GM19324 (cell line): ENCODE data around the gene TRAF2.
"Not testable (repeated sequence)": the region's sequence is repeated elsewhere in the genome, so short reads cannot be mapped to it uniquely, and the experiment has no call there.

ENCODE experiments used
- ATAC-seq: cut with Tn5 transposase; IDR thresholded peaks from one replicate; pipeline ENCODE4 v1.9.1; 2021; ENCODE audit warnings: mild to moderate bottlenecking, moderate library complexity; ENCODE audit not compliant: unreplicated experiment, low FRiP score

The TRAF2 gene

DNA sequence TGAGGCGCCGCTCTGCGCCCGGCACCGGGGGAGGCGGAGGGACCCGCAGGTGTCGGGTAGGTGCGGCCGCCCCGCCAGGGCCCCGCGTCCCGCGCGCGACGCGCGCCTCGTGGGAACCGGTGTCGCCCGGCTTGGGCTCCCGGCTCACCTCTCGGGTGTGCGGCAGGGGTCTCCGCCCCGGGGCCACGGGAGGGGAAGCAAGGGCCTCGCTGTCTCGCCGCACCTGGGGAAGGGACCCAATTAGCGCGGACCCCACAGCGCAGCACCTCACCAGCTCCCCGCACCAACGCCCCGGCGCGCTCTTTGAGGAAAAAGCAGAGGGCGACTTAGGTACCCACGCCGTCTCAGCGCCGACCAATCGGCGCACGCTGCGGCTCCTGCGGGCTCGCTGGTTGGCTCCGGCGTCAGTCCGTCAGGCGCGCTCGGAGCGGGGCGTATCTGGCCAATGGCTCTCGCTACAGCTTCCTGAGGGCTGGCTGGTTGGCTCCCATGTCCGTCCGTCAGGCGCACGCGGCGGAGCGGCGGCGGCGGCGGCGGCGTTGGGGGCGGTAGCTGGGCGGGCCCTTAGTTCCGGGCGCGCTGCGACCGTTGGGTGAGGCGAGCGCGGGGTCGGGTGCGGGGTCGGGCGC lies at the start of gene TRAF2:
Gene TRAF2, plus strand, starts transcription at position 567 of the 629 bp plus-strand sequence. CDS start 12,225 bp downstream, outside the sequence.
- peak; percentile 91 for ATAC-seq

DNA sequence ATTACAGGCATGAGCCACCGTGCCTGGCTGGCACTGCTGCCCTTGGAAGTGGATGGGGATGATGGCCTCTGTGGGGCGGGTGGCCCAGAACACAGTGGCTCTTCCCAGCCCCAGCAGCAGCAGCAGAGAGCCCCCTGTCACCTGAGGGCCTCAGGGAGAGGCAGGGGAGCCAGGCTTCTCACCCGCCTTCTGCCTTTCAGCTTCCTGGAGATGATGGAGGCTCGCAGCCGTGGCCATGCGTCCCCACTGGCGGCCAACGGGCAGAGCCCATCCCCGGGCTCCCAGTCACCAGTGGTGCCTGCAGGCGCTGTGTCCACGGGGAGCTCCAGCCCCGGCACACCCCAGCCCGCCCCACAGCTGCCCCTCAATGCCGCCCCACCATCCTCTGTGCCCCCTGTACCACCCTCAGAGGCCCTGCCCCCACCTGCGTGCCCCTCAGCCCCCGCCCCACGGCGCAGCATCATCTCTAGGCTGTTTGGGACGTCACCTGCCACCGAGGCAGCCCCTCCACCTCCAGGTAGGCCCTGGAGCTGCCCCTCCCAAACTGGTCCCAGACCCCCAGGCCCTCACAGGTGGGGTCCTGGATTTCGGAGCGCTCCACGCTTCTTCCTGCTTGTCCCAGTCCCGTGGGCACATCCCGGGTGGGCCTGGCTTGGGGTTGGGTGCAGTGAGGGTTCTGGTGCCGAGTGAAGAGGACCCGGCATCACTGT lies 49.0 kb upstream of the TRAF2 start:
- ATAC-seq, result no peak

- not testable (repeated sequence) for ATAC-seq
Measured at GRCh38 chr9:136837856-136838277, 48.4 kb upstream of the TRAF2 start.

GRCh38 chr9:136838314-136839228 lies 47.7 kb upstream of the TRAF2 start:
- no peak for ATAC-seq

- no peak for ATAC-seq
Measured at GRCh38 chr9:136839229-136840139, 46.8 kb upstream of the TRAF2 start.

DNA sequence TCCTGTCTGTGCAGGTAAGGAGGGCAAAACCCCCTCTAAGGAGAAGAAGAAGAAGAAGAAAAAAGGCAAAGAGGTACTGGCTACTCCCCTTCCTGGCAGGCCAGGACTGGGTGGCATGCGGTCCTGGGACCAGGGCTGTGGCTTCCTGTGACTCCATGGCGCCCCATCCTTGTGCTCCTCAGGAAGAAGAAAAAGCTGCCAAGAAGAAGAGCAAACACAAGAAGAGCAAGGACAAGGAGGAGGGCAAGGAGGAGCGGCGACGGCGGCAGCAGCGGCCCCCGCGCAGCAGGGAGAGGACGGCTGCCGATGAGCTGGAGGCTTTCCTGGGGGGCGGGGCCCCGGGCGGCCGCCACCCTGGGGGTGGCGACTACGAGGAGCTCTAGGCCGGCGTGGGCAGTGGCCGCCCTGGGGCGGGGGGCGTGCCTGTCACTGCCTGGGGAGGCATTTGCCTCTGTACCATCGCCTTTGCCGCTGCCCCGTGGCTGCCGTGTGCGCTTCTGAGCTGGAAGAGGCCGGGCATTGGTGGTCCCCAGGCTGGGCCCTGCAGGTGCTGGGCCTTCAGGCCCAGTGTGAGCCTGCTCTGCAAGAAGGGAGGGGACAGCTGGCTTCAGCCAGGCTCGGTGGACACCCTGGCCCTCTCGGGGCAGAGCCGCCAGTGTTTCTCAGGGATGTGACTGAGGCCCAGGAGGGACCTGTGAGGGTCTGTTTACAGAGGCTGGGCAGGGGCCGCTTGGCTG lies 46.0 kb upstream of the TRAF2 start:
- ATAC-seq, result no peak

DNA sequence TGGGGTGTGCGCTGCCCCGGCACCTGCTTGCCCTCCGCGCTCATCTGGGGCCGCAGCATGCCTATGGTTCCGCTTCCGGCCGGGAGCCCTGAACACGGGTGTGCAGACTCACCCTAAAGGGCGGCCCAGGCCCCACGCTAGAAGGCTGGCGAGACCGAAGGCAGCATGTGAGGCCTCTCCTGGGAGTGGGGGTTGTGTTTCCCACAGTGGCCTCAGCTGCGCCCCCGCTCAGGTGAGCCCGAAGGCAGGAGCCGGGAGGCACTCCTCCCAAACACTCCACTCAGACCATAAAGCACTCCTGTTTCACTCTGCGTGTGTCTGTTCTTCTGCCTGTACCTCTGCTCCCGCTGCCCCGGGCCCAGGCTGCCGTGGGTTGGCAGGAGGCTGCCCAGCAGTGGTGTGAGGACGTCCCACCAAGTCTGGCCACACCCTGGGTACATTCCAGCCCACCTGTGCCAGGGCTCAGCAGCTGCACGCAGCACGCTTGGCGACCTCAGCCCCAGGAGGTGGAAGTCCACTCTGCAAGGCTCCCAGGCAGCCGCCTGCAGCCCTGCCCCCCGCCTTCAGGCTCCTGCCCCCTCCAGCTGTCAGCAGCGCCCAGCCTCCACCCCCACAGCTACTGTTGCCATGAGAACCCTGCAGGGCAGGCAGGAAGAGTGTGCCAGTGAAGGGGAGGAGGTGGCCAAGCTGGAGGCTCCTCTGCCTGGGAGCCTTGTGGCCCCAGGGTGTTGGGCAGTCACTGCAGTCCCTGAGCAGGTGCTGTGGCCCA lies 45.3 kb upstream of the TRAF2 start:
- no peak for ATAC-seq

DNA sequence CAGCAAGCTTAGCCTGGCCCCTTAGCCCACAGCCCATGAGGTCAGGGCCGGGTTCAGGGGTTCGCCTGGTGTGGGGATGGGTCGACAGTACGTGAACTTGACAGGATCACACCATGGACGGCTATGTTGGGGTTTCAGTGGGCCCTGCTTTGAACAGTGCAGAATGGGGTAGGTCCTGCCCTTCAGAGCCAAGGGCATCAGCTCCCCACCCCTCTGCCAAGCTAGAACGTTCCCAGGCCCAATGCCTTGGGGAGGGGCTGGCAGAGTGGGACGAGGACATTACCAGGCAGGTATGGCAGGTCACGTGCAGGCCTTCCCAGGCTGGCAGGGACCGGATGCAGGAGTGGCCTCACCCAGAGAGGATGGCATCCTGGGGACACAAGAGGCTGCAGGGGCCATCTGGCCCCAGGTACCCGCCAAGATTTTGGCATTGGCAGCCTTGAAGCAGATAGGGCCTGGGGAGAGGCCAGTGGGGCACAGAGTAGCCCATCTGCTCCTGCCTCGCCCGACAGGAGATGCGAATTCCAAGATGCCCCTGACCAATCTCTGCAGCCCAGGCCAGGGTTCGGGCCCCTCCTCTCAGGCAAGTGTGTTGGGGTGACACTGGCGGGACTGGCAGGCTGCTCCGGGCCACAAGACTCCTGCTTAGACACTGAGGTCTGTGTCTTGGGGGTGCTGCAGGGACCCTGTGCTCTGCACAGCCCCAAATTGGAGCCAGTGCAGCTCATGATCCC lies 44.5 kb upstream of the TRAF2 start:
- not testable (repeated sequence) for ATAC-seq

- peak; percentile 38 for ATAC-seq
Measured at GRCh38 chr9:136842380-136842948, 43.9 kb upstream of the TRAF2 start, which contains the start of gene AJM1. Gene AJM1, plus strand, starts transcription at chr9:136842478. Its CDS starts 1,937 bp downstream, at chr9:136844415.

- not testable (repeated sequence) for ATAC-seq
Measured at GRCh38 chr9:136843159-136843800, 43.0 kb upstream of the TRAF2 start.

GRCh38 chr9:136843801-136844740 lies 42.2 kb upstream of the TRAF2 start:
- not testable (repeated sequence) for ATAC-seq

DNA sequence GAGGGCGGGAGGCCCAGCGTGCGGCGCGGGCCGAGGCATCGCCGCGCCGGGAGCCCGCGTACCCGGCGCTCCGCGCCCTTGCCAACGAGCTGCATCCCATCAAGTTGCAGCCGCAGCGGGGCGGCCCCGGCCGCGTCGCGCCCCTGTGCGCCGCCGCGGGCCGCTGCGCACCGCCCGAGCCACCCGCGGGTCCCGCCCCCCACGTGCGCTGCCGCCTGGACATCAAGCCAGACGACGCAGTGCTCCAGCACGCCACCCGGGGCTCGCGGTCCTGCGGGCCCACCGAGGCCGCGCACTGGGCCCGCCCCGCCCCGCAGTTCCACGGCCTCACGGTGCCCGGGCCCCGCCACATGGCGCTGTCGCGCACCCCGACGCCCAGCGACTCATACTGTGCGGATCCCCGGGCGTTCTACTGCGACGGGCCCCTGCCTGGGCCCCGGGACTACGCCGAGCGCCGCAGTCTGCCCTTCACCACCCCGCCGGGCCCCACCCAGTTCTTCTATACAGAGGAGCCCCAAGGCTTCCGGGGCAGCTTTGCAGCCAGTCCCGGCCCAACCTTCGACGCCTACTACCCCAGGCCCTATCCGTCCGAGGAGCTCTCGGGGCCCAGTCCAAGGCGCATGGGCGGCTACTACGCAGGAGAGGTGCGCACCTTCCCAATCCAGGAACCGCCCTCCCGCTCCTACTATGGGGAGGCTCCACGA lies 41.4 kb upstream of the TRAF2 start:
- ATAC-seq, result no peak

DNA sequence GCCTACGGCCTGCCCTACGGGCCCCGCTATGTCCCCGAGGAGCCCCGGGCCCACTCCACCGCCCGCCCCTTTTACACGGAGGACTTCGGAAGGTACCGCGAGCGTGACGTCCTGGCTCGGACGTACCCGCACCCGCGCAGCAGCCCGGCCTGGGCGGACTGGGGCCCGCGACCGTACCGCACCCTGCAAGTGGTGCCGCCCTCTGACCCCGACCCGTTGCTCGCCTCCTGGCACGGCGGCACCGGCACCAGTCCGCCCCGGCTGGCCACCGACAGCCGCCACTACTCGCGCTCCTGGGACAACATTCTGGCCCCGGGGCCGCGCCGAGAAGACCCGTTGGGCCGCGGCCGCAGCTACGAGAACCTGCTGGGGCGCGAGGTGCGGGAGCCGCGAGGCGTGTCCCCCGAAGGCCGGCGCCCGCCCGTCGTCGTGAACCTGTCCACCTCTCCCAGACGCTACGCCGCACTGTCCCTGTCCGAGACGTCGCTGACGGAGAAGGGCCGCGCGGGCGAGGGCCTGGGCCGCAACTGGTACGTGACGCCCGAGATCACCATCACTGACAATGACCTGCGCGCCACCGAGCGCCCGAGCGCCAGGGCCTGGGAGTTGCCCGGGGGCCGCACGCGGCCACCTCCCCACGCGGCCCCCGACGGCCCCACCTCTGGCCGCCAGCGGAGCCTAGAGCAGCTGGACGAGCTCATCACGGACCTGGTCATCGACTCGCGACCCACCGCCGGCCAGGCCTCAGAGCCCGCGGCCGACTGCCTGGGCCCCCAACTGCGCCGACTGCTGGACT lies 40.7 kb upstream of the TRAF2 start:
- ATAC-seq, result no peak

DNA sequence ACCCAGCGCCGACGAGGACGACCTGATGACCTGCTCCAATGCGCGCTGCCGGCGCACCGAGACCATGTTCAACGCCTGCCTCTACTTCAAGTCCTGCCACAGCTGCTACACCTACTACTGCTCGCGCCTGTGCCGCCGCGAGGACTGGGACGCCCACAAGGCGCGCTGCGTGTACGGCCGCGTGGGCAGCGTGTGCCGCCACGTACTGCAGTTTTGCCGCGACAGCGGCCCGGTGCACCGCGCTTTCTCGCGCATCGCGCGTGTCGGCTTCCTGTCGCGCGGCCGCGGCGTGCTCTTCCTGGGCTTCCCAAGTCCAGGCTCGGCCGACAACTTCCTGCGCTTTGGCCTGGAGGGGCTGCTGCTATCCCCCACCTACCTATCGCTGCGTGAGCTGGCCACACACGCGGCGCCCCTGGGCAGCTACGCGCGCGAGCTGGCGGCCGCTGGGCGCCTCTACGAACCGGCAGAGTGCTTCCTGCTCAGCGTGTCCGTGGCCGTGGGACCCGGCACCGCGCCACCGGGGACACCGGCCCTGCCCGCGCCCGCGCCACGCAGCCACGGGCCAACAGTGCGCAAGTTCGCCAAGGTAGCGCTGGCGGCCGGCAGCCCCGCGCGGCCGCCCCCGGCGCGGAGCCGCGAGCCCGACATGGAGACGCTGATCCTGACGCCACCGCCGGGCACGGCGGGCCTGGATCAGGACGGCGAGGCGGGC lies 39.8 kb upstream of the TRAF2 start:
- ATAC-seq, result no peak
